Stimulated activated effector memory CD8-positive, alpha-beta T cell treated with anti-CD3 and anti-CD28 coated beads, Interleukin-12 subunit alpha, Interleukin-12 subunit beta, amount 100 ng/mL, for 72 hours (primary cell): ENCODE results near the gene PTPRM.

Experiments used
- ATAC-seq: fragments of 150-1000 bp; cut with Tn5 transposase; 2 replicates; pipeline ENCODE4 v1.10.0; 2021
- DNase-seq, 2 donors: peaks; one replicate each; pipeline ENCODE4 v3.0.0; 2021 to 2022; ENCODE audit warnings: low spot score in 2 of 2
- H3K27ac Mint-ChIP-seq: one replicate; pipeline ENCODE4 v1.8.0; 2022; ENCODE audit warnings: mild to moderate bottlenecking, mixed read lengths
- H3K36me3 Mint-ChIP-seq: one replicate; pipeline ENCODE4 v1.8.0; 2022; ENCODE audit warnings: mild to moderate bottlenecking, mixed read lengths
- H3K4me1 Mint-ChIP-seq: one replicate; pipeline ENCODE4 v1.8.0; 2022; ENCODE audit warnings: mixed read lengths
- H3K4me3 Mint-ChIP-seq: one replicate; pipeline ENCODE4 v1.8.0; 2022; ENCODE audit warnings: mild to moderate bottlenecking, mixed read lengths
- H3K9me3 Mint-ChIP-seq: one replicate; pipeline ENCODE4 v1.8.0; 2022; ENCODE audit warnings: mixed read lengths

The PTPRM gene

DNA sequence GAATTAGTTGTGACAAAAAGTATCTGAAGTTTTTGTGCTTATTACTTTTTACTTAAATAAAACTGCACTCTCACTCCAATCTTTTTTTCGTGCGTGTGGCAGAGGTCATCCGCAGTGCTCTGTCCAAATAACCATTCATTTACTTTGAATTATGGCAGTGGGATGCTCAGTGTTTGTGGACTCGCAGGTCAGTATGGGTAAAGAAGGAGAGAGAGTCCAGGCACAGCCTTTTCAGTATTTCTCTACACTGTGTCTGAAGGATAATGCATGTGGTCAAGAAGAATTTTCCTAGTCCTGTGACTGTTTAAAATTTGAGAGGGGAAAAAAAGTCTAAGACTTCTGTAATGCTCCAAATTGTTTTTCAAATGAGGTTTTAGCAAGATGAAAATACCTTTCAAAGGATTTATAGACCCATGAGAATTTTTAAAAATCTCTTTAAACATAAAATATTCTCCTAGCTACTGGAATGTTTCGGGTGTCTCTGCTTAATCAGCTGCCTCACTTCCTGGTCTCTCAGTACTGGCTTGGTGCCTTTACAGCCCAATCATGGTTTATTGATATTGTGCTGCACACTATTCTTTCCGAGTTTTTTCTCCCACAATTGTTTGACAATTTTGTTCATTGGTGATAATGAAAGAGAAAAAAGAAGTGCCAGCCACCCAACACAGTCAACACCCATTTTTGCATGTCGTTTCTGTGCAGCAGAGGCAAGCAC is 453.2 kb downstream of the PTPRM start:
- no peaks in the 10 kb centered on the region for H3K4me1 Mint-ChIP-seq
- peaks cover 3% of the 10 kb centered on the region for H3K9me3 Mint-ChIP-seq
- no peak for DNase-seq

DNA sequence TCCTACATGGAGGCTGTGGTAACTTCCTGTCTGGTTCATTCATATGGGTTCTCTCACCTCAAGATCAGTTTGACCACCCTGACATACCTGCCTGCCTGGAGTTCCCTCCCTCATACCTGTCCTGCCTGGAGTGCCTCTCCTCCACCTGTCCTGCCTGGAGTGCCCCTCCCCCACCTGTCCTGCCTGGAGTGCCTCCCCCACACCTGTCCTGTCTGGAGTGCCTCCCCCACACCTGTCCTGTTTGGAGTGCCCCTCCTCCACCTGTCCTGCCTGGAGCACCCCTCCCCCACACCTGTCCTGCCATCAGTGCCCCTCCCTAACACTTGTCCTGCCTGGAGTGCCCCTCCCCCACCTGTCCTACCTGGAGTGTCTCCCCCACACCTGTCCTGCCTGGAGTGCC is 461.9 kb downstream of the PTPRM start:
- no peak for ATAC-seq
- Mint-ChIP-seq H3K4me3 (no peak overlapping the region), H3K9me3 (peaks cover 8% of the 10 kb centered on the region), H3K4me1 (peaks cover 8% of the 10 kb centered on the region), H3K27ac (no peak overlapping the region), H3K36me3 (no peaks in the 10 kb centered on the region)
- no peak for DNase-seq

More for the DNA sequence above, 453.2 kb downstream of the PTPRM start:
- Mint-ChIP-seq H3K36me3 (no peaks in the 10 kb centered on the region), H3K27ac (no peak overlapping the region), H3K4me3 (no peak overlapping the region)
- no peak for ATAC-seq

DNA sequence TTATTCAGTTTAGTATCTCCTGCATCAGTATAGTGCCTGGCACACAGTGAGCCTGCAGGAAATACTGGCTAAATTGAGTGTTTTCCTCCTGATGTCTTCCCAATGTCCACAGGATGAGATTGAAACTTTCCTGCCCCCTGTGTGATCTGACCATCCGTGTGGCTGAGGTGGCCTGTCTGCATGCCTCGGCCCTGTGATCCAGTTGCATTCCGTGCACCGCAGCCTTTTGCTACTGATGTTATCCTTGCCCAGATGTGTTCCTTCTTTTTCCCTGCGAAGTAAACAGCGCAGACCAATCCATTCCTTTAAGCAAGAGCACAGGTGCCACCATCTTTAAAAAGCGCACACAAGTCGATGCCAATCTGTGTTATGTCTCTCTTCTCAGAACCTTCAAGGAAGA is 462.6 kb downstream of the PTPRM start:
- H3K27ac Mint-ChIP-seq: no peak overlapping the region
- ATAC-seq: no peak

DNA sequence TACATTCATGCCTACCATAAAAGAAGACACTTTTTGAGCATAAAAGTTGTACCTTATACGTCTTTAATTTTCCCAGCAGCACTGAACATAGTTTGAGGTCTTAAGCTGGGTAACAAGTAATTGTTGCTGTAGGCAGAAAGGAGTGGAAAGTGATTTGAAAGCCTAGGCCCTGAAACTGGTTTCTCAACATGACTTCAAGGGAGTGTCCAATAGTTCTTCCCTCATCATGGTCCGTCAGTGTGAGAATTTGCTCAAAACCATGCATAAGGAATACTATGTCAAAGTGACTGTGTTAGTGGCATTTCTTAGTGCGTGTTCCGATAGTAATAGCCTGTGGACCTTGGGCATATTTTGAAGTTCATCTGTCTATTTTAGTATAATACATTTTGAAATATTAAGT is 463.1 kb downstream of the PTPRM start:
- no peak overlapping the region for H3K27ac Mint-ChIP-seq
- H3K4me3 Mint-ChIP-seq: no peak overlapping the region
- no peaks in the 10 kb centered on the region for H3K36me3 Mint-ChIP-seq
- DNase-seq (no peak), ATAC-seq (no peak)
- H3K4me1 Mint-ChIP-seq: peaks cover 8% of the 10 kb centered on the region
- H3K9me3 Mint-ChIP-seq: peaks cover 11% of the 10 kb centered on the region

More for the DNA sequence above, 462.6 kb downstream of the PTPRM start:
- Mint-ChIP-seq H3K36me3 (no peaks in the 10 kb centered on the region), H3K4me1 (peaks cover 8% of the 10 kb centered on the region), H3K9me3 (peaks cover 10% of the 10 kb centered on the region), H3K4me3 (no peak overlapping the region)
- no peak for DNase-seq

DNA sequence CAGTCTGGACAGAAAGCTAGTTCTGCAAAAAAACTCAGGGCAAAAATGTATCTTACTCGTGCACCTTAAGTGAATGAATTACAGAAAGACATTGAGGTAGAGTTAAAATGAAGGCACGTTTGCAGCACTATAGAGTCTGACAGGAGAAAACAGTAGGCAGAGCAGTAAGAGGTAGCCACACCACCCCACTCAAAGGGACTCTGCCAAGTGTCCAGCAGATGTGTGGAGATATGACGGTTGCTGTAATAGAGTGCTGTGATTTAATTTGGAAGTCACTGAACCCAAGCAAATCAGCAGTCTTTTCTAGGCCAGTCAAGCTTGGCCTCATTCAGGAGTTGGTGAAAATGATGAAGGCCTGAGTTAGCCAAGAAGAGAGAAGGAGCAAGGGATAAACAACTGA is 464.4 kb downstream of the PTPRM start:
- Mint-ChIP-seq H3K27ac (no peak overlapping the region), H3K36me3 (no peaks in the 10 kb centered on the region), H3K4me1 (peaks cover 8% of the 10 kb centered on the region), H3K4me3 (no peak overlapping the region), H3K9me3 (peaks cover 11% of the 10 kb centered on the region)
- ATAC-seq (no peak), DNase-seq (no peak)

DNA sequence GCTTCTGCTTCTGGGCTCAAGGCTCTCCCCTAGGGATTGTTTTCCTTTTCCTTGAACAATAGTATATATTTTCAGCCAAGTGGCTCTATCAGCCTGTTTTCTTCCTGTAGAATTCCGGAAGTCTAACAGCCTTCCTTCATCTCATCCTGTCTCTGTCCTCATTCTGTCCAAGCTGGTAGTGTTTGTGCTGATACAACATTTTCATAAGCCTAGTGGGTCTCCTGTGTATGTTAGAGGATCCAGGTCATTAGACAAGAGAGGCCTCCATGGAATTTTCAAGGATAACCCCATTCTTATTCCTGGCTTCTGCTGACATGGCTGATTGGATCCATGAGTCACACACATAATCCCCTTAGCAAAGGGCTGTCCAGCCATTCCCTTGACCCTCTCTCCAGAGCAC is 467.6 kb downstream of the PTPRM start:
- Mint-ChIP-seq H3K27ac (no peak overlapping the region), H3K4me1 (peaks cover 3% of the 10 kb centered on the region), H3K4me3 (no peak overlapping the region), H3K36me3 (no peaks in the 10 kb centered on the region), H3K9me3 (peaks cover 6% of the 10 kb centered on the region)
- ATAC-seq (no peak), DNase-seq (no peak)

DNA sequence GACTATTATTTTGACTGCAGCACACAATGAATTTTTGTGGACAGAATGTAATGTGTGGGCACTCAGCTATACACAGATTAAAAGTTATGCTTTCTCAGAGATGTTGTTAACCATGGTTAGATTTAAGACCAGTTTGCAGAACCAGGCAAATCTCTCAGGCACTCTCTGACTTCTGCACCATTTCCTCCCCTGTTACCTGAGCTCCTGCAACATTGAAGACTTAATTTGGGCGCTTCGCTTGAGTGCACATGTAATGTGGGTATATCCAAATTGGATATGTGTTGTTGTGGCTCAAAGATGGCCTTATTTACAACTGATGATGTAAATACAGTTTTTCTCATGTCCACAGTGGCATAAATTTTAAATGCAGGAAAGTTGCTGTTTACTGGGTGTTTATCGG is 469.4 kb downstream of the PTPRM start:
- Mint-ChIP-seq H3K9me3 (peaks cover 3% of the 10 kb centered on the region), H3K27ac (no peak overlapping the region), H3K4me3 (no peak overlapping the region), H3K4me1 (no peaks in the 10 kb centered on the region), H3K36me3 (no peaks in the 10 kb centered on the region)
- ATAC-seq (no peak), DNase-seq (no peak)

DNA sequence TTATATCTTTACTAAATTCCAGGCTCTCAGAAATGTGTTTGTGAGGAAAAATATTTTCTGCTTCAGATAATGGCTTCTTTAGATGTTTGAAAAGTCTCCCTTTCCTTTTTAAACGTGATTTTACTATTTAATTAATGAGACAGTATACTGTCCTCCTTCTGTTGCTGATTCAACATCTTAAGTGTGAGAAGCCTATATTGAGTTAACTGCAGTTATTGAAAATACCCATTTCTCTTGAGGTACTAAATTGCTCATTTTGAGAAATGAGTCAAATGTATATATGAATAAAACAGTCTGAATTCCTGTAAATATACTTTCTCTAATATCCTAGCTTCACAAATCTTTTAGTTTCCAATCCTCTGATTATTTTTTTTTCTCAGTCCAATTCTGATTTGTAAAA is 470.2 kb downstream of the PTPRM start:
- H3K4me3 Mint-ChIP-seq: no peak overlapping the region
- ATAC-seq (peak; percentile 77), DNase-seq (no peak)
- H3K9me3 Mint-ChIP-seq: peaks cover 3% of the 10 kb centered on the region
- H3K4me1 Mint-ChIP-seq: no peaks in the 10 kb centered on the region
- no peaks in the 10 kb centered on the region for H3K36me3 Mint-ChIP-seq
- no peak overlapping the region for H3K27ac Mint-ChIP-seq

DNA sequence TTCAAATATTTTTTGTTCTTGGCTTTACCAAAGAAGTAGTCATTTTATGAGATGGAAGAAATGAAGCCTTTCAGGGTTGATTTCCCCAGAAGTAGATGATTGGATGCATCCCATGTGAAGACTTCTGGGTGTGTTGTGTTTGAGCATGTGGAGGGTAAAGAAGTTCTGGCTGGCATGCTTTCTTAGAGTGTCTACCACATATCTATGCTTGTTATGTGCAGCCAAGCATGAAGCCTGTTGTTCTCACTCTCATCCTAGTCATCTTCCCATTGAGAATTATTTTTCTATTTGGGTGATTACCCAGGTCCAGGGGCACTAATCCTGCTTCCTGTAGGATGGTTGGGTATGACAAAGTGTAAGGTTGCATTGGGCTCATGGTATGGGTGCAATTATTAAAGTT is 472.9 kb downstream of the PTPRM start:
- peaks cover 1% of the 10 kb centered on the region for H3K4me1 Mint-ChIP-seq
- DNase-seq (no peak), ATAC-seq (no peak)
- H3K9me3 Mint-ChIP-seq: peaks cover 2% of the 10 kb centered on the region
- H3K36me3 Mint-ChIP-seq: no peaks in the 10 kb centered on the region
- no peak overlapping the region for H3K27ac Mint-ChIP-seq
- no peak overlapping the region for H3K4me3 Mint-ChIP-seq

DNA sequence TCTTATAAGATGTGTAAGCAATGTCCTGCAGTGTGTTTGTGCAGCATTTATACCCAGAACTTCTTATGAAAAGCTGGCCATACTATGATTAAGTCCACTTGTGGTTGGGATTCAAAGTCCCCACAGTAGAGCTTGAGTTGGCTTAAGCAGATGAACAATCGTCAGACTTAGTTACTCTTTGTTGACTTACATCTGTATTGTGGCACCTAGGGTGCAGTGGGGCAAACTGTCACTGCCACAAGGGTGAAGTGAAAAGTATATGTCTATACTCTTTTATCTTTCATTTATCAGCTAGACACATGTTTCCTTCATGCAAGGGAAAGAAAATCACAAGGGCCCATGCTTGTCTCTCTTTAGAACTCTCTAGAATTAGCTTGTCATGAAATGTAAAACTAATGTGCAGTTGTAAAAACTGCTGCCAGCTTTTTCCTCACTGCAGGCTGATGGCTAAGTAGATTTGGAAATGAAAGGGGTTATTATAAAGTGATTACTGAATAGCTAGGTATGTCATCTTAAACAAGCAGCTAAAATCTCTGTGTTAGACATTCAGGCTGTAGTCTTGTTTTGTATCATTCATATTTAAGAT is 474.5 kb downstream of the PTPRM start:
- no peak overlapping the region for H3K4me3 Mint-ChIP-seq
- DNase-seq (no peak), ATAC-seq (no peak)
- no peak overlapping the region for H3K27ac Mint-ChIP-seq
- H3K4me1 Mint-ChIP-seq: peaks cover 7% of the 10 kb centered on the region
- H3K36me3 Mint-ChIP-seq: no peaks in the 10 kb centered on the region
- H3K9me3 Mint-ChIP-seq: peaks cover 2% of the 10 kb centered on the region

DNA sequence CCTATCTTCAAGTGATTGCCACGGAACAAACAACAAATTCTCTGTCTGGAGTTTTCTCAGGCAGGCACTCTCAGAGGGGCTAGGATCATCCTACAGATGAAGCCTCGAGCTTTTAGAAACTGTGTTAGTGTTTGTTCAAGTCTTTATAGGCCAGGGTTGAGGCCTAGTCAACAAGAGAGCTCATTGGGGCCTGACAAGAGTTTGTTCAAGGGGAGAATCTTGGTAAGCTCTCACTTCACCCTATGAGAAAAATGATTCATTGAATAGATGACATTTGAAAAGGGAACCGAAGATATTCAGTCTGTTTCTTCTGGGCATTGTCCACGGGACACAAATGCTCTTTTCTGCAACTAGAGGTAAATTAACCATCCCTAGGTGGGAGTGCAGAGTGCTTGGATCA is 476.9 kb downstream of the PTPRM start:
- ATAC-seq: no peak
- DNase-seq: no peak
- H3K27ac Mint-ChIP-seq: no peak overlapping the region
- peaks cover 2% of the 10 kb centered on the region for H3K9me3 Mint-ChIP-seq
- H3K36me3 Mint-ChIP-seq: no peaks in the 10 kb centered on the region
- H3K4me1 Mint-ChIP-seq: peaks cover 7% of the 10 kb centered on the region
- no peak overlapping the region for H3K4me3 Mint-ChIP-seq

DNA sequence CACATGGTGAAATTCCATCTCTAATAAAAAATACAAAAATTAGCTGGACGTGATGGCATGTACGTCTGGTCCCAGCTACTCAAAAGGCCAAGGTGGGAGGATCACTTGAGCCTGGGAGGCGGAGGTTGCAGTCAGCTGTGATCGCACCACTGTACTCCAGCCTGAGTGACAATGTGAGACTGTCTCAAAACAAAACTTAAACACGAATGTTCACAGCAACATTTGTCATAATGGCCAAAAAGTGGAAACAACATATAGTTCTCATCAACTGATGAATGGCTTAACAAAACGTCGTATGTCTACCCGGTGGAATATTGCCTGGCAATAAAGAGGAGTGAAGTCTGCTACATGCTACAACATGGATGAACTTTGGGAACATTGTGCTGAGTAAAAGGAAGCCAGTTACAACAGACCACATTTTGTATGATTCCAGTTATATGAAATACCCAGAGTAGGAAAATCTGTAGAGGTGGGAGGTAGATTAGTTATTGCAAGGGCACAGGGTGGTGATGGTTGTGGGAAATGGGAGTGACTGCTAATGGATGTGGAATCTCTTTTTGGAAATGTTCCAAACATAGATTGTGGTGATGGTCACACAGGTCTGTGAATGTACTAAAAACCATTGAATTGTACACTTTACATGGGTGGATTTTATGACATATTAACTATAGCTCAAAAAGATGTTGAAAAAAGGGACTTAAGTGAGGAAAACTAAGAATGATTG is 478.2 kb downstream of the PTPRM start:
- peak; percentile 55 for ATAC-seq
- Mint-ChIP-seq H3K27ac (no peak overlapping the region), H3K36me3 (no peaks in the 10 kb centered on the region), H3K4me1 (peaks cover 7% of the 10 kb centered on the region), H3K4me3 (no peak overlapping the region), H3K9me3 (peaks cover 2% of the 10 kb centered on the region)
- DNase-seq: no peak

DNA sequence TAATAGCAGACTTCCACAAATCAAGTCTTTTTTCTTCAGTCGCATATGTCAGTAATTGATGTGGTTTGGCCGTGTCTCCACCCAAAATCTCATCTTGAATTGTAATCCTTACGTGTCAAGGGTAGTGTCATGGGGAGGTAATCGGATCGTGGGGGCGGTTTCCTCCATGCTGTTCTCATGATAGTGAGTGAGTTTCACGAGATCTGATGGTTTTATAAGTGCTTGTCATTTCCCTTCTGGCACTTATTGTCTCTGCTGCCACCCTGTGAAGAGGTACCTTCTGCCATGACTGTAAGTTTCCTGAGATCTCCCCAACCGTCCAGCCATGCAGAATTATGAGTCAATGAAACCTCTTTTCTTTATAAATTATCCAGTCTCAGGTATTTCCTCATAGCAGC is 478.8 kb downstream of the PTPRM start:
- H3K9me3 Mint-ChIP-seq: peaks cover 2% of the 10 kb centered on the region
- no peak for DNase-seq
- H3K27ac Mint-ChIP-seq: no peak overlapping the region
- ATAC-seq: peak; percentile 80
- H3K36me3 Mint-ChIP-seq: no peaks in the 10 kb centered on the region
- H3K4me3 Mint-ChIP-seq: no peak overlapping the region
- H3K4me1 Mint-ChIP-seq: peaks cover 7% of the 10 kb centered on the region

DNA sequence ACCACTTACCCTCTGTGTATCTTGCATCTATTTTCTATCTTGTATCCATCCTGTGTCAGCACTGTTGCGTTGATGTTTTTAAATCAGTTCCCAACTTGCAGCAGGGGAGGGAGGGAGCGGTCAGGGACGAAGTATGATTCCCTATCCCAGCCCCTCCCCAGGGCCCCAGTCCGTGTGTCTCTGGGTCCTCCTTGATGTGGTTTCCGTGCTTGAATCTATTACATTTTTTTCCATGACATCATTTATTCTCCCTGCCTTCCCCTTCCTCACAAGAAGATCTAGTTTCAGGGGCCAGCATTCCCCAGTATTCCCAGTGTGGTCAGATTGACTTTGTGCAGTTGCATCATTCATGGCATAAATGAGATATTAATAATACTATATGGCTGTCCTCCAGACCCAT is 479.3 kb downstream of the PTPRM start:
- H3K36me3 Mint-ChIP-seq: no peaks in the 10 kb centered on the region
- H3K4me3 Mint-ChIP-seq: no peak overlapping the region
- ATAC-seq: no peak
- DNase-seq: no peak
- H3K9me3 Mint-ChIP-seq: peaks cover 2% of the 10 kb centered on the region
- H3K4me1 Mint-ChIP-seq: peaks cover 10% of the 10 kb centered on the region
- no peak overlapping the region for H3K27ac Mint-ChIP-seq

DNA sequence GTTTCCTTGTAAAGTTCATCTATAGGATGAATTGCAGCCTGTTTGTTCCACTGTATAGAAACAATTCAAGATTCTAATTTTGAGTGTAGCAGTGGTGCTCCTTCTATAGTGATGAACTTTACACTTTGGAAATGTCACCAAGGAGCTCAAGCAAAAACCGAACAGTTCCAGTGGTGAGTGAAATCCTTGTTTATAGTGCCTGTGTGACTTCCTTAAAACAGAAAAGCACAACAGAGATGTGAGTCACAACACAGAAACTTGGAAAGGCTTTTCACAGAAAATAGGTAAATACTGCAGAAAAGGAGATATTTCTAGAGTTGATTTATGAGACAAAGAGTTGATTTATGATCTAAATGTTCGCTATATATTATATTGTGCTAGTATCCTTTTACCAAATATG is 482.0 kb downstream of the PTPRM start:
- Mint-ChIP-seq H3K27ac (no peak overlapping the region), H3K4me3 (no peak overlapping the region), H3K9me3 (no peaks in the 10 kb centered on the region), H3K4me1 (peaks cover 17% of the 10 kb centered on the region), H3K36me3 (no peaks in the 10 kb centered on the region)
- DNase-seq: no peak
- no peak for ATAC-seq
